ENCODE results near the gene SSBP2.
"Not testable (repeated sequence)": the region's sequence is repeated elsewhere in the genome, so short reads cannot be mapped to it uniquely, and the experiment has no call there.

SSBP2 gene

DNA sequence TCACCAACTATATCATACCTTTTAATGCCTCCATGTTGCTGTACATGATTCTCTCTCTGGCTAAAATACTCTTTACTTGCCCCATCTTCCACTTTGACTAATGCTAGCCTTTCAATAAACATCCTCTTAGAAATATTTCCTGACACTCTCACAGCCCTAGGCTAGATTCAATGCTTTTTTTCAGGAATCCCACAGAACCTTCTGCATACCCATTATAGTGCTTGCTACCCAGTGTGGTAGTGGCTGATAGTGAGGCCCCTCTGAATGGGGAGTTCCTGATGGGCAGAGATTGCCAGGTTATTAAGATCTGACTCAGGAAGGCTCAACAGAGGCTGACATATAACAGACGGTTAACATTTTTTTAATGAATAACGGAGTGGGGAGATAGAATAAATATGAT is 11.6 kb downstream of the SSBP2 start:
- no peak for DNase-seq (ENCODE audit: low read depth in 2 of 2)

DNA sequence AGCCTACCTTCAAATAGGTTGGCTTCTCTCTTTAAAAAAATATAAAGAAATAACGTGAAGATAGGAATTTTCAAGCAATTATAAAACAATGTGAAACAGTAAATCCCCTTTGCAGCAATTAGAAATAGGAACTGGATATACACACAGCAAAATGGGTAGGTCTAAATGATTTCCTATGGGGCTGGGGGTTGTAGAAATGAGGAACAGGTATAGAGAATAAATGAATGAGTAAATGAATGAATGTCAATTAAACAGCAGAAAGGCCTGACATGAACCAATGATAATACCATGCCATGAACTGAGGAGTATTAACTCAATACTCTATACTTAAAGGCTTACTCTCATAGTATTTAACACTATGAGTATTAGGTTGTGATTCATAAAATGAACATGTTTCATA is 21.6 kb downstream of the SSBP2 start:
- no peak for DNase-seq (ENCODE audit: low read depth in 2 of 2)

DNA sequence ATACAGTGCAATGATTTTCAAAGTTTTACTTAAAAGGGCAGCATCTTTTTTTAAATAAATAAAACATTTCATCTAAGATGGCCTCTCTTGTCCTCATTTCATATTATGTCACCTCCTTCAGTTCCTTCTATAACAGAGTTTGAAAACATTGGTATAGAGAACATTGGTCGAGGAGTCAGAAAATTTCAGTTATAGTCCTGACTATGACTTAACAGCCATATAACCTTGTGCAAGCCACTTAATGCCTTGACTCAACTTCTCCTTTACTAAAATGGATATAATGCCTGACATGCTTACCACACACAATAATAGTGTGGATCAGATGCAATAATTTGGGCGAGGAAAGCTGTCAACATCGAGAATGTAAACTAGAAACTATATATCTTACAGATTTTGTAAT is 22.6 kb downstream of the SSBP2 start:
- DNase-seq (ENCODE audit: low read depth in 2 of 2) = no peak

DNA sequence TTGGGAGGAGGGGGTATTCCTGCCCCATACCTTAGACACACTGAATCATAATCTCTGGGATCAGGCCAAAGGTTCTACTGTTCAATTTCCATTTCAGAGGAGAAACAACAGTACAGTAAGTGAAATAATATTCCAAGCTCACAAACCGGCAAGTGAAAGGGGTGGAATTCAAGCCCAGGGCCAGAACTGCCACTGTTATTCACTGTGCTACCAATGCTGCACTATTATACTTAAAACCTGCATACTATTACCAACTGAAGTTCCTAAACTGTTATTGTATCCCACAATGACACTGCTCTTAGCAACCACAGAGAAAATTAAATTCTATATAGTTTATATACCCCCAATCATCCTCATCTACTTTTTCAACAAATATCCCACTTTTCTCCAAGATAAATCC is 24.6 kb downstream of the SSBP2 start:
- no peak for DNase-seq (ENCODE audit: low read depth in 2 of 2)

DNA sequence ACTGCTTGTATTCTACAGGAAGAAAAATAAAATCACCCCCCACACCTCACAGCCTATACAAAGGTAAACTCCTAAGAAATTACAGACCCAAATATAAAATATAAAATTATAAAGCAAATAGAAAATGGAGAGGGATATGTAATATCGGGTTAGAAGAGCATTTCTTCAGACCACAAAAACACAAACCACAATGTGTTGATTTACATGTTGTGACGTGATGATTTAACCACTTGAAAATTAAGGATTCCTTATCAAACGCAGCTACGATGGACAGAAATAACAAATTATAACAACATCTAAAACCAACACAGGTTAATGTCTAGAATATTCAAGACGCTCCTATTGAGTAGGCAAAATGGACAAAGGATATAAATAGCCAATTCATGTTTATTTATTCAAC is 26.3 kb downstream of the SSBP2 start:
- no peak for DNase-seq (ENCODE audit: low read depth in 2 of 2)

DNA sequence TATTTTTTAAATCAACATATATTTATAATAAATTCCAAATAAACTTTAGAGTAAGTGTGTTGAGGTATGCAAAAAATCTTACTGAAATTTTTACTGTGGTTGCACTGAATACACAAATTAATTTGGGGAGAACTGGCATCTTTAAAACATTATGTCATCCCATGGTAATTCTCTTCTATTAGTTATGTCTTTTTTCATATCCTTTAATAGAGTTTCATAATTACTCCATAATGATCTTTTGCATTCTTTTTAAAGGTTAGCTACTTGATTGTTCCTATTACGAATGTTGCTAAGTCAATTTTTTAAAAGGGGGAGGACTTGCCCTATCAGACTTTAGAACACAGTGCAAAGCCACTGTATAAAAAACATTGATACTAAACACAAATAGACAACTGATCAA is 26.8 kb downstream of the SSBP2 start:
- no peak for DNase-seq (ENCODE audit: low read depth in 2 of 2)

DNA sequence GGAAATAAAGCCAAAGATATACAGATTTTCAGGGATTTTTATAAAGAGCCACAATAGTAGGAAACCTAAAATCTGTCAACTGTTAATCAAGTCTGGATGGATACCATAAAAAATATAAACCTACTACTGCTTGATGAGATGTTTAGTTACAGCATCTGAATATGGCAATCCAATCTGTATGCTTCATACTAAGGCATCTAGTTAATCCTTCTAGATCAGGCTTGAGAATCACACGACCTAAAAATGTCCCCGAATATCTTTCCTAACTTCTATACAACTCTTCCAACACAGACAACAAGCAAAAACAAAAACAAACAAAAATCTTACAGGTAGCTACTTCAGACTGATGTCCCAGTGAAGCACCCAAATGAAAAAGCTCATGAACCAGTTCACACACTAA is 29.8 kb downstream of the SSBP2 start:
- no peak for DNase-seq (ENCODE audit: low read depth in 2 of 2)

DNA sequence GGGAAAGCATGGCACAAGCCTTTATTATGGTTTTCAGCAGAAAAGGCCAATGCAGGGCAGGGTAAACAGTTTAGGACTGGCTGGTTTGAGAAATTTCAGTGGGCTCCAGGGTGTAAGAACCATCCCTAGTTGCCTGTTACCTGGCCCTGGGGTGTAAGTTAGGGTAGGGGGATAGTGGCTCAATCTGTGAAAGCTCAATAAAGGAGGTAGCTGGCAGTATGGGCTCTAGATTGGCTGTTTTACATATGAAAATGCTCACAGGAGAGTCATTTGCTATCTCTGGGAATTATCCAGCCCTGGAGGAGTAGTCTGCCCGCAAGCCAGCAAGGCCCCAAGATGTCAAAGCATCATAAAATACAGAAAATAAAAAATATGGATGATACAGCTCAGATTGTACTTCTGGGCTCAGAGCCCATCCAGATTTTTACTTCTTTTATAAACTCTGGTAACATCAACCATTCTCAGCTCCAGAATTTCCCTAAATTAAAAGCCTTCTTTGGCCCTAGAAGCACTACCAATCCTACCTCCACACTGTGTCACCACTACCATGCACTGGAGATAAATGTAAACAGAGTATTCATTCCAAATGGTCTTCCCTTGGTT is 31.1 kb downstream of the SSBP2 start:
- no peak for DNase-seq (ENCODE audit: low read depth in 2 of 2)

DNA sequence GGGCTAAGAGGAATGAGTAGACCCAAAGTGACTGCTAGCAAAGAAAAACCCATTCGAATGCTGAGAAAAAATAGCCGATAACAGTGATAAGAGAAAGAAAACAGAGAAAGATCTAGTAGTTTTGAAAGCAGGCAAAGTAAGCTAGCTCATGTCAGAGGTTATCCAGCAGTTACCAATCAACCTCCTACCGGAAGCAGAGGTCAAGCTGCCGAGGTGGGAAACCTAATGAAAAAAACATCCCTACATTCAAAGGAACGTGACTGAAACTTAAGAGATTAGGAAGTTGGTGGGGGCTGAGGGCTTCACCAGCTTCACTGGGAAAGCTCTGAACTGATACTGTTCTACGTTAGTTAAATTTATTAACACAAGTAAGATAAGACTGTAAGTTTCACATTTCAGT is 32.6 kb downstream of the SSBP2 start:
- DNase-seq (ENCODE audit: low read depth in 2 of 2) = no peak

DNA sequence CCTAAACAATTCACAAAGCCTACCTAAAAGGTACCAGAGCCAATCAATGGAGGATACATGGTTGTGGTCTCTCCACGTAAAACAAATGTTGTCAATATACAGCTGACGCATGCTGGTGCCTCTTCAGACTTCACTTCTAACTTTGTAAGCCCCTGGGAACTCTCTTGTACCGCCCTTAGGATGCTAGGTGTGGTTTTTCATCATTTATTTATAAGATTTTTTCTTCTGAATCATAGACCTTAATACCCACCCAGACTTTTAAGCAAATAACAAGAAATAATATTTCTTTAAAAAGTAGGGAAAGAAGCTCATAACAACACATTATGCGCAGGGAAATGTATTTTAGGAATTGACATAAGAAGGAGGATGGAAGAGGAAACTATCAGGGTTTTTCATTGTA is 33.0 kb downstream of the SSBP2 start:
- no peak for DNase-seq (ENCODE audit: low read depth in 2 of 2)

DNA sequence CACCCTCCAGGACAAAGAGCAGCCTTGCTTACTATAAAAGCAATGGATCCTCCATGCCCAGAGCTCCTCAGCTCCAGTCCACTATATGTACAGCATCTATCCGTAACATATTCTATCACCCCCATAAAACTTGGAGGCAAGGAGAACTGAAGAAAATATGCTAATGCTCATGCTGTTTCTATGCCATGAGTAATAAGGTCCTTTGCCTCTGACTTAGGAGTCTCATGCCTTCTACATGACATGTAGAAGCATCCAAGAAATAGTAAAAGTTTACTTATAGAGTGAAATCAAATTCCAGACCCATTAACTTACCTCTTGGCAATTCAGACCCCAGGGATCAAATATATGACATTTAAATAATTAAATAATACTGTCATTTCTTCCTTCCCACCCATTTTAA is 33.7 kb downstream of the SSBP2 start:
- no peak for DNase-seq (ENCODE audit: low read depth in 2 of 2)

DNA sequence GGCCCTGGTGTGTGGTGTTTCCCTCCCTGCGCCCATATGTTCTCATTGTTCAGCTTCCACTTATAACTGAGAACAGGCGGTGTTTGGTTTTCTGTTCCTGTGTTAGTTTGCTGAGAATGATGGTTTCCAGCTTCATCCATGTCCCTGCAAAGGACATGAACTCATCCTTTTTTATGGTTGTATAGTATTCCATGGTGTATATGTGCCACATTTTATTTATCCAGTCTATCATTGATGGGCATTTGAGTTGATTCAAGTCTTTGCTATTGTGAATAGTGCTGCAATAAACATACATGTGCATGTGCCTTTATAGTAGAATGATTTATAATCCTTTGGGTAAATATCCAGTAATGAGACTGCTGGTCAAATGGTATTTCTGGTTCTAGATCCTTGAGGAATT is 36.8 kb downstream of the SSBP2 start:
- not testable (repeated sequence) for DNase-seq (ENCODE audit: low read depth in 2 of 2)

DNA sequence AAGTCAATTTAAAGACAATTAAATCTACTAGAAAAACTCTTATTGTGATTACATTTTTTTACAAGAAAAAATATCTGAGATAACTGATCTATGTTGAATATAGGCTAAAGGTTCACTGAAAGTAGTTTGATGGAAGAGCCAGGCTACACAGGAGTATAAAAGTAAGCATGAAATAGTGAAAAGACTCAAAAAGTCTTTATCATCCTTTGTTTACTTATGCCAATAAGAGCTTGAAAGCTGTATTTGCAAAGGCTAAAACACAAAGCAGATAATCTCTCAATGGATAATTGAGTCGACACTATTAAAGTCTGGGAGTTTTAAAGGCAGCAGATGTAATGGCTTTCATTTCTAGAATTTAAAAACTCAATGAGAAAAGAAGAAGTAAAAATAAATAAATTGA is 42.0 kb downstream of the SSBP2 start:
- no peak for DNase-seq (ENCODE audit: low read depth in 2 of 2)

DNA sequence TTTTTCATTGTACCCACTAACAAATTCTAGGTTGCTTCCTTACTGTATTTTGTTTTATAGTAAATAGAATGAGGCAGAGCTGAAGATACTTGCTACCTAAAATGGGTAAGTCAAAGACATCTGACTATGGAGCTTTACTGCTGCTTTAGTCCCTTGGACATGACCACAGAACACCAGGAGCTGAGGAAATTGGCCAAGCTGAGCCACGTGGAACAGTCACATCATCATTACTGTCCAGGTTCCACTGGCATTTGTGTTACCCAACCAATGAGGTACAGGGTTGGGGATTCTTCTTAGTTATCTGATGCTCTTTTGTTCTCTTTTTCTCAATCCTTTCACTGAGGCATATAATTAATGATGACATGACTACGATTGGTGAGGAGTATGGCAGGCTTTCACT is 47.1 kb downstream of the SSBP2 start:
- no peak for DNase-seq (ENCODE audit: low read depth in 2 of 2)

DNA sequence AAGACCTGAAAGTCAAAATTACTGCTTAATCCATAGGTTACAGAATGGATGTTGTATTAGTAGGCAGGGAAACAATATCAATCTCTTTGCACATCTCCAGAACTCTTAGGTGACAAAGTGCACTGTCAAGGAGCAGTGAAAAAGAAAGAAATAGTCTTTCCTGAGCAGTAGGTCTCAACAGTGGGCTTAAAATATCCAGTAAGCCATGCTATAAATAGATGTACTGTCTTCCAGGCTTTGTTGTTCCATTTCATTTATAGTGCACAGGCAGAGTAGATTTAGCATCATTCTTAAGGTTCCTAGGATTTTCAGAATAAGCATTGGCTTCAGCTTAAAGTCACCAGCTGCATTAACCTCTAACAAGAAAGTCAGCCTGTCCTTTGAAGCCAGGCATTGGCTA is 50.7 kb downstream of the SSBP2 start:
- no peak for DNase-seq (ENCODE audit: low read depth in 2 of 2)

DNA sequence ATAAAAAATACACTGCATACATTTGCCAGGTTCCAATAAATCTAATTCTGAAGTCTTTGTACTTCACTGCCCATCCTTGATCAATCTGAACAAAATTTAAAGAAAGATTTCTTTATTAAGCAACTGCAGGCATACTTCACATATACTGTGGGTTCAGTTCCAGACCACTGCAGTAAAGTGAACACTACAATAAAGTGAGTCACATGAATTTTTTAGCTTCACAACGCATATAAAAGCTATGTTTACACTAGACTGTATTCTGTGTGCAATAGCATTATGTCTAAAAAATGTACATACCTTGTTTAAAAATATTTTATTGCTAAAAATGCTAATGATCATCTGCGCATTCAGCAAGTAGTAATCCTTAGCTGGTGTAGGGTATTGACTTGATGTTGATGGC is 52.1 kb downstream of the SSBP2 start:
- DNase-seq (ENCODE audit: low read depth in 2 of 2) = no peak

DNA sequence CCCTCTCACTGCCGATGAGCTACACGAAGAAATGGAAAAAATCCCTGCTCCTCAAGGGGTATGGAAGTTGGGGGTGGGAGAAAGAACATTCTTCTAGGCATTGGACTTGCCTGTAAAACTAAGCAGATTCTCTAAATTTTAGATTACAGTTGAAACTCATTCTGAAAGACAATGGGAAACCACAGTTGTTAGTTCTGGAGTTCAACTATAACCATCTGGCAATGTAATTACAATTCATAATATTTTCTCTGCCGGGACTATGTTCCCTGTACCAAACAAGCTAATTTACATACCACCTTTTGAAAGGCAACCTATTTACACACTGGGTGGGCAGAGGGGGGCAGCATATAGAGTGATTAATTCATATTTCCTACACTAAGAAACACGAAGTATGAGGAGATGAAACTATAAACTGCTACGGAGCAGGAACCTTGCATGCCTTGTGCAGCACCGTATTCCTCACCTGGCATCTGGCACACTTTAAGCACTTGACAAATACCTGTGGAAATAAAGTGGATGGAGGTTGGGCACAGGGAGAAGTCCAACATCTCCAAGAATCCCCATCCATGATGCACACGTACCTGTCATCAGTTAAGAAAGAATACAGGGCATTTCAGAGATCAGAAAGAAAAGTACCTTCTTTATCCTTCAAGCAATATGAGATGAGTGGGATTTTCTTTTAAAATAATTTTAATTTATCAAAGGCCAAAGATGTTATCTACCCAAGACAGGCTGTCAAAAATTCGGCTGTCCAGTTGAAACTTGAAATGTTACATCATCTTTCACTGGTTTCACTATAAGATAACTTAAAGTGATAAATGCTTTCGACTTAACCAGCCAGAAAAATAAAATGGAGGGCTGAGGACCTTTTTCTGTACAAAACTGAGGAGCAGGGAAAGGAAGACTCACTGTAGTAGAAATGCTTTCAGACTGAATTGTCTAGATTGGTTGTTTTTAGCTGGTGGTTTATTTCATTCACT is 54.2 kb downstream of the SSBP2 start:
- no peak for DNase-seq (ENCODE audit: low read depth in 2 of 2)

DNA sequence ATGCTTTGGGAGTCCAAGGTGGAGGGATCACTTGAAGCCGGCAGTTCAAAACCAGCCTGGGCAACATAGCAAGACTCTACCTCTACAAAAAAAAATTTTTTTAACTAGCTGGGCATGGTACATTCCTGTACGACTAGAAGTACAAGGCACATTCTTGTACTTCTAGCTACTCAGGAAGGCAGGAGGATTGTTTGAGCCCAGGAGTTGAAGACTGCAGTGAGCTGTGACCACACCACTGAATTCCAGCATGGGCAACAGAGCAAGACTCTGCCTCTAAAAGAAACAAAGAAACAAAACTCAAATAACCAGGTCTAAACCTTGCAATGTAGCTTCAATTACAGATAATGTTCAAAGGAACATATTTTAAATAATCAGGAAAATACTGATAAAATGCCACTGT is 56.2 kb downstream of the SSBP2 start:
- DNase-seq (ENCODE audit: low read depth in 2 of 2) = no peak

DNA sequence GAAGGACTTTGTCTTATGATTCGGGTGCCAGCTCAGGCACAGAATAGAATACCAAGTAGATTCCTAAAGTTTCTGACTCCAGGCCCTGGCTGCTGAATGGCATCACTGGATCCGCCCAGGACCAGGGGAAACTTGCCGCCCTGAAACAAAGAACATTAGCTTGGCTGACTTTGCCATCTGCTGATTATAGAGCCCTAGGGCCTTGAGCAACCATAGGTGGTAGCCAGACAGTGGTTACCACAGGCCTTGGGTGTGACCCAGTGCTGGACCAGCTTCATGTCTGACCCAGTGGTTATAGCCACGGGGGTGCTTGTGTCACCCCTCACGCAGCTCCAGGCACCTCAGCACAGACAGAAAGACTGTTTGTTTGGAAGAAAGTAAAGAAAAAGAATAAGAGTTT is 62.7 kb downstream of the SSBP2 start:
- DNase-seq (ENCODE audit: low read depth in 2 of 2) = no peak

DNA sequence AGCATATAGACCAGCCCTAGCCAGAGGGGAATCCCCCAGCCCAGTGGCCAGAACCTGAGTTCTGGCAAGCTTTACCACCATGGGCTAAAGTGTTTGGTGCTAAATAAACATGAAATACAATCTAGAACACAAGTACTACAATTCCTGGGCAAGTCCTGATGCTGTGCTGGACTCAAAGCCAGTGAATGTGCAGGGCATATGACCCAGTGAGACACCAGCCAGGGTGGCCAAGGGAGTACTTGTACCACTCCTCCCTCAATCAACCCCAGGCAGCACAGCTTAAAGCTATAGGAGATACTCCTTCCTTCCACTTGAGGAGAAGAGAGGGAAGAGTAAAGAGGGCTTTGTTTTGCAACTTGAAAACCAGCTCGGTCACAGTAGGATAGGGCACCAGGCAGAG is 63.6 kb downstream of the SSBP2 start:
- no peak for DNase-seq (ENCODE audit: low read depth in 2 of 2)

DNA sequence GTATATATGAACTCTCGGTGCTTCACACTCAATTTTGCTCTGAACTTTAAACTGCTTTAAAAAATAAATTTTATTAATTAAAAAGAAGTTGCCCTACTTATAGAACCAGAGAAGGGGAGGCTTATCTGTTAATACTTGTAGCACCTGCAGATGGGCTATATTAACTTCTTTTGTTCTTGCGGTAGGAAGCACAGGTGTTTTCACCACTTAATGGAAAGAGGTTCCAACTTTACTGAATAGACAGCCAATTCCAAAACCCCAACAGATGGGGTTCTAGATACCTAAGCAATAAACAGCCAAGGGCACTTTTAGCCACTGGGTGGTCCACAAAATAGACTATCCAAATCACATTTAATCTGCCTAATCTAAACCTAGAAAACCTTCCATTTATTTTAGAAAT is 65.4 kb downstream of the SSBP2 start:
- DNase-seq (ENCODE audit: low read depth in 2 of 2) = no peak

DNA sequence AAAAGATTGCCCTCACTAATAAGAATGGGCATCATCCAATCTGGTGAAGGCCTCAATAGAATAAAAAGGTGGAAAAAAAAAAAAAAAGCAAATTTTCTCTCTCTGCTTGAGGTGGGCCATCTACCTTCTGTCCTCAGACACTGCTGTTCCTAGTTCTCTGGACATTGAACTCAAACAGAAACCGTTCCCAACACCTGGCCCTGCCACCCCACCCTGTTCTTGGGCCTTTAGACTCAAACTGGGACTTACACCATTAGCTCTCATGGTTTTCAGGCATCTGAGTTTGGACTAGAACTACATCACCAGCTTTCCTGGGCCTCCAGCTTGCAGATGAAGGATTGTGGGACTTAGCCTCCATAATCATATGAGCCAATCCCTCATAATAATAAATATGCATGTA is 71.0 kb downstream of the SSBP2 start:
- no peak for DNase-seq (ENCODE audit: low read depth in 2 of 2)

DNA sequence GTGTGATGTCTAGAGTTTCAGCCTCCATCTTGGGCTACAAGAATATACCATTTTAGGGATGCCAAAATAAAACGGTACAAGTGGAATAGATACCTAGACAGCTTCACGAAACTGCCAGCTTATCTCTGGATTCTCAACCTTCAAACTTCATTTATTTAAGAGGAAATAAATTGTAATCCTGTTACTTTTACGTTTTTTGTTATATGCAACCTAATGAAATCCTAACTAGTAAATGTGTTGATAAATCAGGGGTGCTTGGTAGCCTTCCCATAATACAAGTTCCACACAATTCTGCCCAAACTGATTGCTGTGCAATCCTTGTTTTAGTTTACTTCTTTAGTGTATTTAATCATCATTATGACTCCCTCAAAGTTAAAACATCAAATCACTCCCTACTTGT is 75.5 kb downstream of the SSBP2 start:
- DNase-seq (ENCODE audit: low read depth in 2 of 2) = no peak

DNA sequence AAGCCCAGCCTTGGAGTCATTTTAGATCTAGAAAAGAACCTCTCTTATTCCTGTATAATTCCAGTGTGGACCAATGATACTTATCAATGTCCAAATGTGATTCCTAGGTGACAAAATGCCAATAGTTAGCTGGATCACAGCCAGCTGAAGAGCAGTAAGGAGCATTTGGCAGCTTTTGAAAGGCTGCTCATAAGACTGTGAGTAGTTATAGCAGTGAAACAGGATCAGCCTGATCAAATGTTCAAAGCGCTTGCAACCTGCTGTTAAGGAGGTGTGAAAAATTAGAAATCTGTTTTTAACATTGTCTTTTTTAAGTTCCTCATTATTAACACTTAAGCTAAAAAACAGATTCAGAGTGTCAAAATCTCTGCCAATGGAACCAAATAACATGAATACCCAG is 85.1 kb downstream of the SSBP2 start:
- no peak for DNase-seq (ENCODE audit: low read depth in 2 of 2)
